A549 treated with Hydrocortisone at 1 μM for 4 hours (cell line): ENCODE measurements around the gene CDRT15L2. TPM values are rescaled to one million over a fixed set of nuclear protein-coding genes. Genes with fewer than 3 reads are reported as not detected.

Experiments used
- total RNA-seq: library from RNA; stranded (reverse); fragments of 200-300 nt; extraction: Qiagen RNA extraction; gene quantifications from 5 replicates; pipeline ENCODE4 v1.2.3, GENCODE V29; 2022

The CDRT15L2 gene
- not detected in 5 replicates for total RNA-seq

GRCh38 chr17:20579424-20579823 is at the start of gene CDRT15L2:
Gene CDRT15L2, plus strand, starts transcription at chr17:20579724. Its CDS starts 20 bp downstream, at chr17:20579744.

Other genes starting within 250 kb of the CDRT15L2 start
- gene LGALS9B, start 112.2 kb upstream of the CDRT15L2 start, total RNA-seq, result not detected in 5 replicates